GM23248 (cell line): Measurements from ENCODE around the gene IGFL1.

Source experiments
- EZH2 ChIP-seq: fragments of 200-600 bp; sonication (generic); IDR thresholded peaks from 2 replicates; pipeline ENCODE4 v1.6.1; 2018; ENCODE audit warnings: antibody characterized with exemption, mild to moderate bottlenecking; ENCODE audit not compliant: insufficient read depth, poor library complexity, severe bottlenecking
- EZH2phosphoT487 ChIP-seq: fragments of 200-600 bp; sonication (generic); IDR thresholded peaks from 2 replicates; pipeline ENCODE4 v1.6.1; 2018; ENCODE audit warnings: antibody characterized with exemption, moderate library complexity, mild to moderate bottlenecking, low read depth; ENCODE audit not compliant: insufficient read depth

DNA sequence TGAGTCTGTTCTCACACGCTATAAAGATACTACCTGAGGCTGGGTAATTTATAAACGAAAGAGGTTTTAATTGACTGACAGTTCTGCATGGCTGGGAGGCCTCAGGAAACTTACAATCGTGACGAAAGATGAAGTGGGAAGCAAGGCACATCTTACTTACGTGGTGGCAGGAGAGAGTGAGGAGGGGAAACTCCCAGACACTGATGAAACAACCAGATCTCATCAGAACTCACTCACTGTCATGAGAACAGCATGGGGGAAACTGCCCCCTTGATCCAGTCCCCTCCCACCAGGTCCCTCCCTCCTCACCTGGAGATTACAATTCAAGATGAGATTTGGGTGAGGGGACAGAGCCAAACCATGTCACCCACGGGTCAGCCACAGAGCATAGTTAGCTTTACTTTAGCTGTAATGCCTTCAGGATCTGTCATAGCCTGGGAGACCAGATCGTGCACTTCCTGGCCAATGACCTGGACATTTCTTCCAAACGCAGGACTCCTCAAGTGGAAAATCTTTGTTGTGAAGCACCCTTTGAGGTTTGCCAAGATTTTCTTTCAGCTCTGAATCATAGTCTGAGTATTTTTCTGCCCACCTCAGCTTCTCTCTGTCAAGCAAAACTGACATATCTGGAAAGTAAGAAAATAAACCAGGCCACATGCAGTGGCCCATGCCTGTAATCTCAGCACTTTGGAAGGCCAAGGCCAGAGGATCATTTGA, 42.1 kb downstream of the IGFL1 start:
- TF ChIP-seq EZH2 = no peak
- TF ChIP-seq EZH2phosphoT487 = no peak
